IMR-90 (cell line): ENCODE measurements around the gene ACTL6B. TPM values are rescaled to one million over a fixed set of nuclear protein-coding genes. Genes with fewer than 3 reads are reported as not detected.
A peak's percentile ranks its signal among the peaks of the same experiment; 100 is the strongest.

Source experiments
- ATAC-seq: fragments of 200-7000 bp; cut with Tn5 transposase; 2 replicates; pipeline ENCODE4 v1.9.1; 2020; ENCODE audit warnings: low read depth, mild to moderate bottlenecking, moderate library complexity
- BruUV-seq: library from RNA; stranded (reverse); fragments of 400-500 nt; replicated peaks from 2 replicates; lab custom pipeline; 2021; lab: Mats Ljungman, UMichigan
- CTCF ChIA-PET: fragments of 300-600 bp; formaldehyde crosslinking; extraction: SDS; loops from one replicate; lab custom pipeline; 2021; ENCODE audit warnings: antibody characterized with exemption; lab: Yijun Ruan, JAX
- POLR2A ChIA-PET: fragments of 300-600 bp; sonication (Branson Sonifier 250); formaldehyde crosslinking; loops from one replicate; lab custom pipeline; 2022; ENCODE audit warnings: antibody characterized with exemption; ENCODE audit not compliant: unreplicated experiment; lab: Charles Lee
- DNase-seq: peaks from one replicate; pipeline ENCODE4 v3.0.0; 2013
- H2AFZ ChIP-seq: replicated peaks from 2 replicates; pipeline ENCODE3; 2013; ENCODE audit warnings: low read length, mild to moderate bottlenecking; ENCODE audit not compliant: poor library complexity
- H2AK5ac ChIP-seq: 2 replicates; pipeline ENCODE4 v1.6.1; 2013; ENCODE audit warnings: low read depth, low read length, inconsistent platforms
- H2AK9ac ChIP-seq: replicated peaks from 2 replicates; pipeline ENCODE3; 2013; ENCODE audit warnings: mild to moderate bottlenecking, low read depth, low read length, moderate library complexity; ENCODE audit not compliant: poor library complexity
- H2BK120ac ChIP-seq: 2 replicates; pipeline ENCODE4 v1.6.1; 2013; ENCODE audit warnings: low read depth, low read length, inconsistent platforms
- H2BK15ac ChIP-seq: 3 replicates; pipeline ENCODE4 v1.6.1; 2013; ENCODE audit warnings: low read depth, low read length, inconsistent platforms
- H2BK20ac ChIP-seq: 2 replicates; pipeline ENCODE4 v1.6.1; 2013; ENCODE audit warnings: low read depth, mild to moderate bottlenecking, inconsistent platforms, low read length, moderate library complexity
- H2BK5ac ChIP-seq: 2 replicates; pipeline ENCODE4 v1.6.1; 2013; ENCODE audit warnings: mild to moderate bottlenecking, low read depth, low read length, inconsistent platforms; ENCODE audit not compliant: poor library complexity, severe bottlenecking
- H3K14ac ChIP-seq: replicated peaks from 2 replicates; pipeline ENCODE4 v1.6.1; 2013; ENCODE audit warnings: low read depth, low read length, inconsistent platforms
- H3K18ac ChIP-seq: 2 replicates; pipeline ENCODE4 v1.6.1; 2013; ENCODE audit warnings: low read depth, low read length, control low read depth
- H3K23ac ChIP-seq: 2 replicates; pipeline ENCODE4 v1.6.1; 2013; ENCODE audit warnings: low read depth, low read length, inconsistent platforms
- H3K27ac ChIP-seq: 2 replicates; pipeline ENCODE4 v1.5.1; 2013; ENCODE audit warnings: mild to moderate bottlenecking, control low read depth, low read length; ENCODE audit not compliant: insufficient read depth
- H3K27me3 ChIP-seq: 2 replicates; pipeline ENCODE4 v1.6.1; 2013; ENCODE audit warnings: low read length; ENCODE audit not compliant: control insufficient read depth, insufficient read depth
- H3K36me3 ChIP-seq: 2 replicates; pipeline ENCODE4 v1.6.1; 2013; ENCODE audit warnings: low read length, mixed read lengths; ENCODE audit not compliant: control insufficient read depth, insufficient read depth
- H3K4ac ChIP-seq: 2 replicates; pipeline ENCODE4 v1.6.1; 2013; ENCODE audit warnings: low read depth, low read length, inconsistent platforms
- H3K4me1 ChIP-seq: 2 replicates; pipeline ENCODE4 v1.6.1; 2013; ENCODE audit warnings: low read length, mixed read lengths; ENCODE audit not compliant: control insufficient read depth, insufficient read depth
- H3K4me2 ChIP-seq: 2 replicates; pipeline ENCODE4 v1.6.1; 2013; ENCODE audit warnings: low read depth, mild to moderate bottlenecking, control low read depth, low read length, moderate library complexity
- H3K4me3 ChIP-seq: 2 replicates; pipeline ENCODE4 v1.5.1; 2013; ENCODE audit warnings: low read depth, mild to moderate bottlenecking, control low read depth, low read length, moderate library complexity; ENCODE audit not compliant: insufficient read depth
- H3K56ac ChIP-seq: 2 replicates; pipeline ENCODE4 v1.6.1; 2013; ENCODE audit warnings: low read length, inconsistent platforms; ENCODE audit not compliant: insufficient read depth; ENCODE audit errors: extremely low read depth
- H3K79me1 ChIP-seq, 2 experiments: 2 replicates each; pipeline ENCODE4 v1.6.1; 2013; ENCODE audit warnings: low read length in 2 of 2, inconsistent platforms in 1 of 2, low read depth in 1 of 2
- H3K9ac ChIP-seq: 2 replicates; pipeline ENCODE4 v1.6.1; 2013; ENCODE audit warnings: low read depth, low read length, control low read depth
- H3K9me1 ChIP-seq: 2 replicates; pipeline ENCODE4 v1.6.1; 2013; ENCODE audit warnings: low read length, inconsistent platforms; ENCODE audit not compliant: insufficient read depth
- H3K9me3 ChIP-seq: 2 replicates; pipeline ENCODE4 v1.6.1; 2013; ENCODE audit warnings: low read length; ENCODE audit not compliant: control insufficient read depth, insufficient read depth
- H4K20me1 ChIP-seq: 2 replicates; pipeline ENCODE4 v1.6.1; 2013; ENCODE audit warnings: low read length, inconsistent platforms; ENCODE audit not compliant: insufficient read depth
- H4K5ac ChIP-seq: 2 replicates; pipeline ENCODE4 v1.6.1; 2013; ENCODE audit warnings: mild to moderate bottlenecking, low read depth, low read length, control low read depth
- H4K8ac ChIP-seq, 2 experiments: 2 replicates each; pipeline ENCODE4 v1.6.1; 2013; ENCODE audit warnings: low read depth in 2 of 2, low read length in 2 of 2, control low read depth in 1 of 2, inconsistent platforms in 1 of 2
- H4K91ac ChIP-seq: 2 replicates; pipeline ENCODE4 v1.6.1; 2013; ENCODE audit warnings: low read depth, low read length, inconsistent platforms; ENCODE audit not compliant: insufficient read depth
- MAZ ChIP-seq: IDR thresholded peaks from 2 replicates; pipeline ENCODE4 v1.6.1; 2012; ENCODE audit warnings: low read depth, mild to moderate bottlenecking, low read length, improper control_type of control experiment, moderate library complexity, borderline replicate concordance
- WGBS, 2 experiments: methylation state at CpG; one replicate each; pipeline versions ENCODE4 v1.1.5 to v1.1.7; 2013; ENCODE audit warnings: missing lambda C conversion rate in 2 of 2; ENCODE audit not compliant: insufficient read length in 1 of 2; ENCODE audit errors: extremely low coverage in 2 of 2; 5-methylcytosine and 5-hydroxymethylcytosine counted together
- dilution Hi-C: fragments of 300-500 bp; cut with HindIII; formaldehyde crosslinking; loops from one replicate; pipeline ENCODE4 v1.14.3; 2018; ENCODE audit warnings: low sequenced_read_pairs; ENCODE audit not compliant: unreplicated experiment
- in situ Hi-C: fragments of 300-500 bp; cut with MboI; formaldehyde crosslinking; loops from 3 replicates; pipeline ENCODE4 v1.14.3; 2019; ENCODE audit warnings: low sequenced_read_pairs, inconsistent platforms, mixed read lengths
- intact Hi-C: fragments of 100-400 bp; cut with micrococcal nuclease; formaldehyde crosslinking; loops from 2 replicates; pipeline ENCODE4 v1.10.0; 2022
- polyA plus RNA-seq, 3 experiments: library from polyadenylated mRNA; depleted of rRNA; stranded (reverse); fragments of >200 nt; gene quantifications; 2 replicates each; pipeline ENCODE4 v1.2.3, GENCODE V29; 2012; ENCODE audit warnings: low replicate concordance in 1 of 3
- total RNA-seq: library from RNA; depleted of rRNA; stranded (reverse); fragments of >200 nt; gene quantifications from 2 replicates; pipeline ENCODE4 v1.2.3, GENCODE V29; 2012

ACTL6B gene
- total and polyA plus RNA-seq, 2 of the 4 experiments (the other 2 are of a cell fraction): not detected

DNA sequence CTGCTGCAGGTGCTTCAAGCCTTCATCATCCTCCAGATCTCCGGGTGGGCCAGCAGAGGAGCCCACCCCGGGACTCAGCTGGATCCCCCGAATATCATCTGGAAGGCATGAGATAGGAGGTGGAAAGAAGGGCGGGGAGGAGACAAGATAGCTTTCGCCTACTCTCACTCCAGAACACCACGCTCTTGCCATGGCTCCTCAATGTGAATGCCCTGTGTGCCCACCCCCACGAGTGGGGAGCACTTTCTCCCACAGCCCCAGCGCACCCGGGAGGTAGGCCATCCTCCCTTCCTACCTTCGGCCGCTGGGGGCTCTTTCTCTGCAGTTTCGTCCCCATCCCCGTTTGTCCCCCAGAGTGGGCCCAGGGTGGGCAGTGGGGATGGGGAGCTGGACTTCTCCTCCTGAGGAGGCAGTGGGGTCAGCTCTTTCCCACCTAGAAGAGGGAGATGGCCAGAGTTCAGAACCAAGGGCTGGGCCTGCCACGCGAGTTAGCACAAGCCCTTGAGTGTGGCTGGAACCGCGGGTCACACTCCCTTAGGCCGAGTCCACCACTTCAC, 28.9 kb upstream of the ACTL6B start:
- no TSS peak for BruUV-seq
- H3K36me3 ChIP-seq: peaks cover 82% of the 10 kb centered on the region
- peaks cover 48% of the 10 kb centered on the region for H4K20me1 ChIP-seq
- H3K56ac ChIP-seq: no peak overlapping the region
- H2BK15ac ChIP-seq: no peak overlapping the region
- peaks cover 10 to 37% of the 10 kb centered on the region in 2 experiments; a peak in 3 of 4 replicates for H3K79me1 ChIP-seq
- 80% methylated on average over 2 of the region's 18 CpGs; no CpG with 5 or more reads in 1 of the 2 experiments for WGBS, 2 experiments
- no peak overlapping the region for H4K5ac ChIP-seq
- H3K27me3 ChIP-seq: no peaks in the 10 kb centered on the region
- H3K23ac ChIP-seq: no peak overlapping the region
- no peak overlapping the region for H3K4me2 ChIP-seq
- intact Hi-C loops (no loop called here), in situ Hi-C loops (no loop called here), dilution Hi-C loops (no loop called here)
- H3K9me1 ChIP-seq: no peaks in the 10 kb centered on the region
- no peak for TF ChIP-seq MAZ
- no peak overlapping the region for H3K9ac ChIP-seq
- ChIA-PET POLR2A (no interaction called here), CTCF (interaction anchor here (1.2 kb wide), 1 partner anchor 21 kb away, joined by 3 read pairs; the partner anchor contains the start of gene POP7)
- no peak overlapping the region for H2AFZ ChIP-seq
- H2BK20ac ChIP-seq: no peak overlapping the region
- ATAC-seq: no peak
- no peak overlapping the region for H3K14ac ChIP-seq
- no peak overlapping the region for H3K27ac ChIP-seq
- H3K4ac ChIP-seq: no peak overlapping the region
- no peak overlapping the region for H2BK120ac ChIP-seq
- peak overlapping the region; percentile 73 for H2AK9ac ChIP-seq
- H3K18ac ChIP-seq: no peak overlapping the region
- H4K91ac ChIP-seq: no peak overlapping the region
- H2BK5ac ChIP-seq: no peak overlapping the region
- DNase-seq: no peak
- H3K4me3 ChIP-seq: no peak overlapping the region
- H4K8ac ChIP-seq: no peak overlapping the region
- H3K9me3 ChIP-seq: no peaks in the 10 kb centered on the region
- peaks cover 11% of the 10 kb centered on the region for H3K4me1 ChIP-seq
- no peak overlapping the region for H2AK5ac ChIP-seq
